ENCODE measurements around the gene PTPRM. TPM values are rescaled to one million over a fixed set of nuclear protein-coding genes. Genes with fewer than 3 reads are reported as not detected.

Gene PTPRM
- total RNA-seq, 1 experiment from 2014 or later = 14.5 TPM

DNA sequence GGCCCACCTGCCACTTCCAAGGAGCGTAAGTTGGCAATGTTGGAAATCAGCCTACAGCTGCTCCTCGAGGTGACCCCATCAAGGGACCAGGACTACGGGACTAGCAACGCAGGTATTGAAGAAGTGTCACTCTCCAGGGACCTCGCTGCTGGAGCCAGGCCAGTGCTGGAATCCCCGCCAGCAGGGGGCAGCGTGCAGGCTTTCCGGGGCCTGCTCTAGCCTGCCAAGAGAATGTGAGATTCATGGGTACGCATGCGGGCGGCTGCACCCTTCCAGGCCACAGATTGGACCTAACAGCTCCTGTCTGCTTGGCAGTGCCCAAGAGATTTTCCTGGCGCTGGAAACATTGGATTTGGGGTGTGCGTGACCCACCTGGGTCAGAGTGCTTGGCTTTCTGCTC, 859.3 kb downstream of the PTPRM start:
- no peaks in the 10 kb centered on the region for H3K36me3 ChIP-seq (ENCODE audit: control insufficient read depth in 1 of 2, insufficient read depth in 2 of 2, low read length in 2 of 2)
- H3K9me2 ChIP-seq (ENCODE audit: insufficient read depth) = no peaks in the 10 kb centered on the region
- ATAC-seq (peak; percentile 68), DNase-seq (ENCODE audit: low read depth, low spot score) (peak; percentile 16)
- peaks cover 30 to 40% of the 10 kb centered on the region in 2 experiments; a peak in 3 of 4 replicates for H3K4me1 ChIP-seq (ENCODE audit: control insufficient read depth in 1 of 2, insufficient read depth in 2 of 2, low read length in 2 of 2)
- no peak overlapping the region for H3K9ac ChIP-seq (ENCODE audit: low read length)
- H3K27ac ChIP-seq (ENCODE audit: low read depth, low read length) = no peak overlapping the region
- POLR2A ChIA-PET = no interaction called here
- CTCF ChIA-PET = interaction anchor here (1.0 to 1.3 kb wide), 2 partner anchors 22 to 52 kb away, joined by 3 to 4 read pairs; no protein-coding TSS in a partner anchor
- BruUV-seq (replicated peaks) = no TSS peak
- no peak overlapping the region for H2AFZ ChIP-seq (ENCODE audit: low read depth, low read length, poor library complexity, severe bottlenecking)
- no peaks in the 10 kb centered on the region for H3K27me3 ChIP-seq (ENCODE audit: insufficient read depth, low read length)
- H3K79me2 ChIP-seq (ENCODE audit: insufficient read depth, low read length) = no peaks in the 10 kb centered on the region
- no peaks in the 10 kb centered on the region for H4K20me1 ChIP-seq (ENCODE audit: insufficient read depth)
- intact Hi-C loops (cut with micrococcal nuclease) = no loop called here
- H3K9me3 ChIP-seq (ENCODE audit: control insufficient read depth in 1 of 2, insufficient read depth in 1 of 2, low read depth in 1 of 2, low read length in 2 of 2) = no peaks in the 10 kb centered on the region
- RAD21 ChIA-PET (ENCODE audit: low non-redundant PET in 1 of 2, low total read pairs in 2 of 2, uncharacterized antibody in 2 of 2, unreplicated experiment in 2 of 2) = no interaction called here
- H3K4me2 ChIP-seq (ENCODE audit: low read length) = no peak overlapping the region
- TF ChIP-seq POLR2AphosphoS5 (IDR thresholded peaks at IDR 0.05; ENCODE audit: low read depth, low read length) = no peak
- TF ChIP-seq, protein P1, sequence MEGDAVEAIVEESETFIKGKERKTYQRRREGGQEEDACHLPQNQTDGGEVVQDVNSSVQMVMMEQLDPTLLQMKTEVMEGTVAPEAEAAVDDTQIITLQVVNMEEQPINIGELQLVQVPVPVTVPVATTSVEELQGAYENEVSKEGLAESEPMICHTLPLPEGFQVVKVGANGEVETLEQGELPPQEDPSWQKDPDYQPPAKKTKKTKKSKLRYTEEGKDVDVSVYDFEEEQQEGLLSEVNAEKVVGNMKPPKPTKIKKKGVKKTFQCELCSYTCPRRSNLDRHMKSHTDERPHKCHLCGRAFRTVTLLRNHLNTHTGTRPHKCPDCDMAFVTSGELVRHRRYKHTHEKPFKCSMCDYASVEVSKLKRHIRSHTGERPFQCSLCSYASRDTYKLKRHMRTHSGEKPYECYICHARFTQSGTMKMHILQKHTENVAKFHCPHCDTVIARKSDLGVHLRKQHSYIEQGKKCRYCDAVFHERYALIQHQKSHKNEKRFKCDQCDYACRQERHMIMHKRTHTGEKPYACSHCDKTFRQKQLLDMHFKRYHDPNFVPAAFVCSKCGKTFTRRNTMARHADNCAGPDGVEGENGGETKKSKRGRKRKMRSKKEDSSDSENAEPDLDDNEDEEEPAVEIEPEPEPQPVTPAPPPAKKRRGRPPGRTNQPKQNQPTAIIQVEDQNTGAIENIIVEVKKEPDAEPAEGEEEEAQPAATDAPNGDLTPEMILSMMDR (IDR thresholded peaks at IDR 0.05 in 2 of 3, conservative IDR thresholded peaks at IDR 0.05 in 1 of 3; ENCODE audit: borderline replicate concordance in 1 of 3, insufficient read depth in 1 of 3, low read depth in 2 of 3, low read length in 2 of 3) = peak in 2 of 3 experiments; percentile 70; a peak in 4 of 6 replicates
- H3K4me3 ChIP-seq (replicated peaks in 1 of 2; ENCODE audit: low read depth in 1 of 2, low read length in 2 of 2) = no peak overlapping the region

DNA sequence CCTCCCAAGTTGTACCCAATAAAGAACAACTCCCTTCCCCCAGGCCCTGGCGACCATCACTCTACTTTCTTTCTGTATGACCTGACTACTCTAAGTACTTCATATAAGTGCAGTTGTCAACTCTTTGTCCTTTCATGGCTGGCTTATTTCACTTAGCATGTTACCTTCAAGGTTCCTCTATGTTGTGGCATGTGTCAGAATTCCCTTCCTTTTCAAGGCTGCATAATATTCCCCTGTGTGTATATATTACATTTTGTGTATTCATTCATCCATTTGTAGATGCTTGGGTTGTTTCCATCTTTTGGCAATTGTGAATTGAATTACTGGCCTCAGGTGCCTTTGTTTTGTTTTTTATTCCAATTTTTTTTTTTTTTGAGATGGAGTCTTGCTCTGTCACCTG, 860.2 kb downstream of the PTPRM start:
- intact Hi-C loops (cut with micrococcal nuclease) = no loop called here
- POLR2A ChIA-PET = no interaction called here
- Histone ChIP-seq H3K27ac (ENCODE audit: low read depth, low read length) (no peak overlapping the region), H3K9ac (ENCODE audit: low read length) (no peak overlapping the region), H3K9me3 (ENCODE audit: control insufficient read depth in 1 of 2, insufficient read depth in 1 of 2, low read depth in 1 of 2, low read length in 2 of 2) (no peaks in the 10 kb centered on the region), H3K4me2 (ENCODE audit: low read length) (no peak overlapping the region), H3K36me3 (ENCODE audit: control insufficient read depth in 1 of 2, insufficient read depth in 2 of 2, low read length in 2 of 2) (no peaks in the 10 kb centered on the region), H3K9me2 (ENCODE audit: insufficient read depth) (no peaks in the 10 kb centered on the region), H4K20me1 (ENCODE audit: insufficient read depth) (no peaks in the 10 kb centered on the region), H3K27me3 (ENCODE audit: insufficient read depth, low read length) (no peaks in the 10 kb centered on the region), H2AFZ (ENCODE audit: low read depth, low read length, poor library complexity, severe bottlenecking) (no peak overlapping the region), H3K79me2 (ENCODE audit: insufficient read depth, low read length) (no peaks in the 10 kb centered on the region), H3K4me1 (ENCODE audit: control insufficient read depth in 1 of 2, insufficient read depth in 2 of 2, low read length in 2 of 2) (peaks cover 30 to 38% of the 10 kb centered on the region in 2 experiments; a peak in 3 of 4 replicates), H3K4me3 (replicated peaks in 1 of 2; ENCODE audit: low read depth in 1 of 2, low read length in 2 of 2) (no peak overlapping the region)
- no TSS peak for BruUV-seq (replicated peaks)
- CTCF ChIA-PET = interaction anchor here (1.3 kb wide), 1 partner anchor 21 kb away, joined by 4 read pairs; no protein-coding TSS in a partner anchor
- TF ChIP-seq, protein P2, sequence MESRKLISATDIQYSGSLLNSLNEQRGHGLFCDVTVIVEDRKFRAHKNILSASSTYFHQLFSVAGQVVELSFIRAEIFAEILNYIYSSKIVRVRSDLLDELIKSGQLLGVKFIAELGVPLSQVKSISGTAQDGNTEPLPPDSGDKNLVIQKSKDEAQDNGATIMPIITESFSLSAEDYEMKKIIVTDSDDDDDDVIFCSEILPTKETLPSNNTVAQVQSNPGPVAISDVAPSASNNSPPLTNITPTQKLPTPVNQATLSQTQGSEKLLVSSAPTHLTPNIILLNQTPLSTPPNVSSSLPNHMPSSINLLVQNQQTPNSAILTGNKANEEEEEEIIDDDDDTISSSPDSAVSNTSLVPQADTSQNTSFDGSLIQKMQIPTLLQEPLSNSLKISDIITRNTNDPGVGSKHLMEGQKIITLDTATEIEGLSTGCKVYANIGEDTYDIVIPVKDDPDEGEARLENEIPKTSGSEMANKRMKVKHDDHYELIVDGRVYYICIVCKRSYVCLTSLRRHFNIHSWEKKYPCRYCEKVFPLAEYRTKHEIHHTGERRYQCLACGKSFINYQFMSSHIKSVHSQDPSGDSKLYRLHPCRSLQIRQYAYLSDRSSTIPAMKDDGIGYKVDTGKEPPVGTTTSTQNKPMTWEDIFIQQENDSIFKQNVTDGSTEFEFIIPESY (IDR thresholded peaks at IDR 0.05; ENCODE audit: extremely low read depth, insufficient replicate concordance, low read length) = no peak
- no peak for TF ChIP-seq ZFX (IDR thresholded peaks at IDR 0.05)
- TF ChIP-seq RAD21 (IDR thresholded peaks at IDR 0.05; ENCODE audit: low read depth) = no peak
- no peak for TF ChIP-seq EGR1 (IDR thresholded peaks at IDR 0.05; ENCODE audit: low read depth)
- TF ChIP-seq EZH2phosphoT487 (IDR thresholded peaks at IDR 0.05; ENCODE audit: borderline replicate concordance) = no peak
- no peak for TF ChIP-seq EZH2 (IDR thresholded peaks at IDR 0.05)
- TF ChIP-seq ELF1 (IDR thresholded peaks at IDR 0.05; ENCODE audit: borderline replicate concordance, low read depth) = no peak
- no peak for TF ChIP-seq CEBPB (IDR thresholded peaks at IDR 0.05; ENCODE audit: low read depth)
- TF ChIP-seq, protein P3, sequence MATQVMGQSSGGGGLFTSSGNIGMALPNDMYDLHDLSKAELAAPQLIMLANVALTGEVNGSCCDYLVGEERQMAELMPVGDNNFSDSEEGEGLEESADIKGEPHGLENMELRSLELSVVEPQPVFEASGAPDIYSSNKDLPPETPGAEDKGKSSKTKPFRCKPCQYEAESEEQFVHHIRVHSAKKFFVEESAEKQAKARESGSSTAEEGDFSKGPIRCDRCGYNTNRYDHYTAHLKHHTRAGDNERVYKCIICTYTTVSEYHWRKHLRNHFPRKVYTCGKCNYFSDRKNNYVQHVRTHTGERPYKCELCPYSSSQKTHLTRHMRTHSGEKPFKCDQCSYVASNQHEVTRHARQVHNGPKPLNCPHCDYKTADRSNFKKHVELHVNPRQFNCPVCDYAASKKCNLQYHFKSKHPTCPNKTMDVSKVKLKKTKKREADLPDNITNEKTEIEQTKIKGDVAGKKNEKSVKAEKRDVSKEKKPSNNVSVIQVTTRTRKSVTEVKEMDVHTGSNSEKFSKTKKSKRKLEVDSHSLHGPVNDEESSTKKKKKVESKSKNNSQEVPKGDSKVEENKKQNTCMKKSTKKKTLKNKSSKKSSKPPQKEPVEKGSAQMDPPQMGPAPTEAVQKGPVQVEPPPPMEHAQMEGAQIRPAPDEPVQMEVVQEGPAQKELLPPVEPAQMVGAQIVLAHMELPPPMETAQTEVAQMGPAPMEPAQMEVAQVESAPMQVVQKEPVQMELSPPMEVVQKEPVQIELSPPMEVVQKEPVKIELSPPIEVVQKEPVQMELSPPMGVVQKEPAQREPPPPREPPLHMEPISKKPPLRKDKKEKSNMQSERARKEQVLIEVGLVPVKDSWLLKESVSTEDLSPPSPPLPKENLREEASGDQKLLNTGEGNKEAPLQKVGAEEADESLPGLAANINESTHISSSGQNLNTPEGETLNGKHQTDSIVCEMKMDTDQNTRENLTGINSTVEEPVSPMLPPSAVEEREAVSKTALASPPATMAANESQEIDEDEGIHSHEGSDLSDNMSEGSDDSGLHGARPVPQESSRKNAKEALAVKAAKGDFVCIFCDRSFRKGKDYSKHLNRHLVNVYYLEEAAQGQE (IDR thresholded peaks at IDR 0.05; ENCODE audit: low read depth) = no peak
- TF ChIP-seq YY1 (IDR thresholded peaks at IDR 0.05; ENCODE audit: extremely low read depth, insufficient replicate concordance, low read depth, low read length) = no peak
- ATAC-seq (no peak), DNase-seq (ENCODE audit: low read depth, low spot score) (no peak)
- RAD21 ChIA-PET (ENCODE audit: low non-redundant PET in 1 of 2, low total read pairs in 2 of 2, uncharacterized antibody in 2 of 2, unreplicated experiment in 2 of 2) = no interaction called here

All from HCT116 (cell line).